ENCODE data around the gene STX16. TPM values are rescaled to one million over a fixed set of nuclear protein-coding genes. Genes with fewer than 3 reads are reported as not detected.

STX16 gene
- total and polyA plus RNA-seq, 9 of the 15 experiments (the other 6 are each of a cell fraction or from before 2014, with no cell fraction given) = 4.4 to 43.5 (median 14.7) TPM

DNA sequence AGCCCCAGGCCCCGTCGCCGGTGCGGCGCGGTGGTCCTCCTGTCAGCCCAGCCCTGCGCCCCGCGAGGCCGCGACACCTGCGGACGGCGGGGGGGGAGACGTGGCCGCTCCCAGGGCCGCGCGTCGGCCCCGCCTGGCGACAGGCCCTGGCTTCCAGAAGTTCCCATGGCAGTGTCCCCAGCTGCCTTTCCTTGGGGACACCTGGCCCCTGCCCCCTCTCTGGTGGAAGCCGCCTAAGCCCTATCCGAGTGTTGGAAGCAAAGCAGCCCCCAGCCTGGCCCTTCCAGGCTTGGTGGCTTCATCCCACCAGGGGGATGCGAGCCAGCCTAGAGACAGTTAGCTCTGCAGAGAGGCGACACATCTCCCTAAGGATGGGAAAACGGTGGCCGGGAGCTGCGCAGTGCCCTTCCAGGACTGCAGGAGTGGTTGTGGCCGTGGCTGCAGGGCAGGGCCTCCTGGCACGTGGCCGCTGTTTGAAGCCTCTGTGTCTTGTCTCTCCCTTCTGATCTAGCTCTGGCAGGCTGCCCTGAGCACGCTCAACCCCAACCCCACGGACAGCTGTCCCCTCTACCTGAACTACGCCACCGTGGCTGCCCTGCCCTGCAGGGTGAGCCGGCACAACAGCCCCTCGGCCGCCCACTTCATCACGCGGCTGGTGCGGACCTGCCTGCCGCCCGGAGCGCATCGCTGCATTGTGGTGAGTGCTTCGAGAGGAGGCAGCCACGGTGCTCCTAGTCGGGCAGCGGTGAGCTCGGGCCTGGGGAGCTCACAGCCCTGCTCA is 42.3 kb downstream of the STX16 start:
- no peak overlapping the region for H3K4me3 ChIP-seq
- intact Hi-C loops (cut with micrococcal nuclease) = no loop called here
- in situ Hi-C loops (cut with MboI) = no loop called here
- H3K9ac ChIP-seq (ENCODE audit: insufficient read depth in 1 of 2, low read depth in 2 of 2, low read length in 2 of 2) = no peak overlapping the region
- no peak overlapping the region for H3K4me2 ChIP-seq (ENCODE audit: insufficient read depth, low read length)
- H3K36me3 ChIP-seq (ENCODE audit: control insufficient read depth, insufficient read depth, low read length) = no peaks in the 10 kb centered on the region; the same call in 2 of the 3 replicates
- ChIA-PET CTCF (ENCODE audit: low intra/inter-chr PET ratio) (no interaction called here), POLR2A (no interaction called here)
- H3K79me2 ChIP-seq (ENCODE audit: control insufficient read depth, insufficient read depth, low read length) = no peaks in the 10 kb centered on the region
- H3K9me1 ChIP-seq (ENCODE audit: control insufficient read depth, insufficient read depth, low read length) = peaks cover 6% of the 10 kb centered on the region
- DNase-seq (ENCODE audit: extremely low read depth in 1 of 4, low spot score in 3 of 4) (no peak), FAIRE-seq (no peak), ATAC-seq (no peak)
- no peaks in the 10 kb centered on the region for H4K20me1 ChIP-seq (replicated peaks; ENCODE audit: control insufficient read depth, insufficient read depth, low read length)
- no TSS peak for BruUV-seq (replicated peaks)
- H3K9me3 ChIP-seq (replicated peaks; ENCODE audit: control insufficient read depth, insufficient read depth, low read depth, low read length) = no peaks in the 10 kb centered on the region
- 89% methylated on average over 25 of the region's 51 CpGs for WGBS (ENCODE audit: insufficient coverage, low coverage, missing lambda C conversion rate)
- no peaks in the 10 kb centered on the region; a peak in 1 of 5 replicates for H3K27me3 ChIP-seq (ENCODE audit: control insufficient read depth in 2 of 2, insufficient read depth in 2 of 2, low read length in 2 of 2)
- H3K27ac ChIP-seq (ENCODE audit: extremely low read depth, low read depth, low read length) = no peak overlapping the region
- no peak overlapping the region for H2AFZ ChIP-seq (ENCODE audit: low read depth, low read length)
- H3K4me1 ChIP-seq (replicated peaks in 1 of 2; ENCODE audit: control insufficient read depth in 2 of 2, insufficient read depth in 2 of 2, low read length in 2 of 2) = peaks cover 3 to 33% of the 10 kb centered on the region in 2 experiments; a peak in 3 of 5 replicates
- TF ChIP-seq, protein P1, sequence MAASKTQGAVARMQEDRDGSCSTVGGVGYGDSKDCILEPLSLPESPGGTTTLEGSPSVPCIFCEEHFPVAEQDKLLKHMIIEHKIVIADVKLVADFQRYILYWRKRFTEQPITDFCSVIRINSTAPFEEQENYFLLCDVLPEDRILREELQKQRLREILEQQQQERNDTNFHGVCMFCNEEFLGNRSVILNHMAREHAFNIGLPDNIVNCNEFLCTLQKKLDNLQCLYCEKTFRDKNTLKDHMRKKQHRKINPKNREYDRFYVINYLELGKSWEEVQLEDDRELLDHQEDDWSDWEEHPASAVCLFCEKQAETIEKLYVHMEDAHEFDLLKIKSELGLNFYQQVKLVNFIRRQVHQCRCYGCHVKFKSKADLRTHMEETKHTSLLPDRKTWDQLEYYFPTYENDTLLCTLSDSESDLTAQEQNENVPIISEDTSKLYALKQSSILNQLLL (CRISPR knock-in tag; IDR thresholded peaks at IDR 0.05; ENCODE audit: borderline replicate concordance) = no peak
- TF ChIP-seq, protein P2, sequence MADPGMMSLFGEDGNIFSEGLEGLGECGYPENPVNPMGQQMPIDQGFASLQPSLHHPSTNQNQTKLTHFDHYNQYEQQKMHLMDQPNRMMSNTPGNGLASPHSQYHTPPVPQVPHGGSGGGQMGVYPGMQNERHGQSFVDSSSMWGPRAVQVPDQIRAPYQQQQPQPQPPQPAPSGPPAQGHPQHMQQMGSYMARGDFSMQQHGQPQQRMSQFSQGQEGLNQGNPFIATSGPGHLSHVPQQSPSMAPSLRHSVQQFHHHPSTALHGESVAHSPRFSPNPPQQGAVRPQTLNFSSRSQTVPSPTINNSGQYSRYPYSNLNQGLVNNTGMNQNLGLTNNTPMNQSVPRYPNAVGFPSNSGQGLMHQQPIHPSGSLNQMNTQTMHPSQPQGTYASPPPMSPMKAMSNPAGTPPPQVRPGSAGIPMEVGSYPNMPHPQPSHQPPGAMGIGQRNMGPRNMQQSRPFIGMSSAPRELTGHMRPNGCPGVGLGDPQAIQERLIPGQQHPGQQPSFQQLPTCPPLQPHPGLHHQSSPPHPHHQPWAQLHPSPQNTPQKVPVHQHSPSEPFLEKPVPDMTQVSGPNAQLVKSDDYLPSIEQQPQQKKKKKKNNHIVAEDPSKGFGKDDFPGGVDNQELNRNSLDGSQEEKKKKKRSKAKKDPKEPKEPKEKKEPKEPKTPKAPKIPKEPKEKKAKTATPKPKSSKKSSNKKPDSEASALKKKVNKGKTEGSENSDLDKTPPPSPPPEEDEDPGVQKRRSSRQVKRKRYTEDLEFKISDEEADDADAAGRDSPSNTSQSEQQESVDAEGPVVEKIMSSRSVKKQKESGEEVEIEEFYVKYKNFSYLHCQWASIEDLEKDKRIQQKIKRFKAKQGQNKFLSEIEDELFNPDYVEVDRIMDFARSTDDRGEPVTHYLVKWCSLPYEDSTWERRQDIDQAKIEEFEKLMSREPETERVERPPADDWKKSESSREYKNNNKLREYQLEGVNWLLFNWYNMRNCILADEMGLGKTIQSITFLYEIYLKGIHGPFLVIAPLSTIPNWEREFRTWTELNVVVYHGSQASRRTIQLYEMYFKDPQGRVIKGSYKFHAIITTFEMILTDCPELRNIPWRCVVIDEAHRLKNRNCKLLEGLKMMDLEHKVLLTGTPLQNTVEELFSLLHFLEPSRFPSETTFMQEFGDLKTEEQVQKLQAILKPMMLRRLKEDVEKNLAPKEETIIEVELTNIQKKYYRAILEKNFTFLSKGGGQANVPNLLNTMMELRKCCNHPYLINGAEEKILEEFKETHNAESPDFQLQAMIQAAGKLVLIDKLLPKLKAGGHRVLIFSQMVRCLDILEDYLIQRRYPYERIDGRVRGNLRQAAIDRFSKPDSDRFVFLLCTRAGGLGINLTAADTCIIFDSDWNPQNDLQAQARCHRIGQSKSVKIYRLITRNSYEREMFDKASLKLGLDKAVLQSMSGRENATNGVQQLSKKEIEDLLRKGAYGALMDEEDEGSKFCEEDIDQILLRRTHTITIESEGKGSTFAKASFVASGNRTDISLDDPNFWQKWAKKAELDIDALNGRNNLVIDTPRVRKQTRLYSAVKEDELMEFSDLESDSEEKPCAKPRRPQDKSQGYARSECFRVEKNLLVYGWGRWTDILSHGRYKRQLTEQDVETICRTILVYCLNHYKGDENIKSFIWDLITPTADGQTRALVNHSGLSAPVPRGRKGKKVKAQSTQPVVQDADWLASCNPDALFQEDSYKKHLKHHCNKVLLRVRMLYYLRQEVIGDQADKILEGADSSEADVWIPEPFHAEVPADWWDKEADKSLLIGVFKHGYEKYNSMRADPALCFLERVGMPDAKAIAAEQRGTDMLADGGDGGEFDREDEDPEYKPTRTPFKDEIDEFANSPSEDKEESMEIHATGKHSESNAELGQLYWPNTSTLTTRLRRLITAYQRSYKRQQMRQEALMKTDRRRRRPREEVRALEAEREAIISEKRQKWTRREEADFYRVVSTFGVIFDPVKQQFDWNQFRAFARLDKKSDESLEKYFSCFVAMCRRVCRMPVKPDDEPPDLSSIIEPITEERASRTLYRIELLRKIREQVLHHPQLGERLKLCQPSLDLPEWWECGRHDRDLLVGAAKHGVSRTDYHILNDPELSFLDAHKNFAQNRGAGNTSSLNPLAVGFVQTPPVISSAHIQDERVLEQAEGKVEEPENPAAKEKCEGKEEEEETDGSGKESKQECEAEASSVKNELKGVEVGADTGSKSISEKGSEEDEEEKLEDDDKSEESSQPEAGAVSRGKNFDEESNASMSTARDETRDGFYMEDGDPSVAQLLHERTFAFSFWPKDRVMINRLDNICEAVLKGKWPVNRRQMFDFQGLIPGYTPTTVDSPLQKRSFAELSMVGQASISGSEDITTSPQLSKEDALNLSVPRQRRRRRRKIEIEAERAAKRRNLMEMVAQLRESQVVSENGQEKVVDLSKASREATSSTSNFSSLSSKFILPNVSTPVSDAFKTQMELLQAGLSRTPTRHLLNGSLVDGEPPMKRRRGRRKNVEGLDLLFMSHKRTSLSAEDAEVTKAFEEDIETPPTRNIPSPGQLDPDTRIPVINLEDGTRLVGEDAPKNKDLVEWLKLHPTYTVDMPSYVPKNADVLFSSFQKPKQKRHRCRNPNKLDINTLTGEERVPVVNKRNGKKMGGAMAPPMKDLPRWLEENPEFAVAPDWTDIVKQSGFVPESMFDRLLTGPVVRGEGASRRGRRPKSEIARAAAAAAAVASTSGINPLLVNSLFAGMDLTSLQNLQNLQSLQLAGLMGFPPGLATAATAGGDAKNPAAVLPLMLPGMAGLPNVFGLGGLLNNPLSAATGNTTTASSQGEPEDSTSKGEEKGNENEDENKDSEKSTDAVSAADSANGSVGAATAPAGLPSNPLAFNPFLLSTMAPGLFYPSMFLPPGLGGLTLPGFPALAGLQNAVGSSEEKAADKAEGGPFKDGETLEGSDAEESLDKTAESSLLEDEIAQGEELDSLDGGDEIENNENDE (IDR thresholded peaks at IDR 0.05; ENCODE audit: low read depth, low read length) = no peak
- TF ChIP-seq RBBP5 (IDR thresholded peaks at IDR 0.05; ENCODE audit: borderline replicate concordance, insufficient read depth, low read length, poor library complexity, severe bottlenecking) (no peak), NCOR1 (IDR thresholded peaks at IDR 0.05) (no peak)
